Measurements from ENCODE around the gene DUS1L.

DNA sequence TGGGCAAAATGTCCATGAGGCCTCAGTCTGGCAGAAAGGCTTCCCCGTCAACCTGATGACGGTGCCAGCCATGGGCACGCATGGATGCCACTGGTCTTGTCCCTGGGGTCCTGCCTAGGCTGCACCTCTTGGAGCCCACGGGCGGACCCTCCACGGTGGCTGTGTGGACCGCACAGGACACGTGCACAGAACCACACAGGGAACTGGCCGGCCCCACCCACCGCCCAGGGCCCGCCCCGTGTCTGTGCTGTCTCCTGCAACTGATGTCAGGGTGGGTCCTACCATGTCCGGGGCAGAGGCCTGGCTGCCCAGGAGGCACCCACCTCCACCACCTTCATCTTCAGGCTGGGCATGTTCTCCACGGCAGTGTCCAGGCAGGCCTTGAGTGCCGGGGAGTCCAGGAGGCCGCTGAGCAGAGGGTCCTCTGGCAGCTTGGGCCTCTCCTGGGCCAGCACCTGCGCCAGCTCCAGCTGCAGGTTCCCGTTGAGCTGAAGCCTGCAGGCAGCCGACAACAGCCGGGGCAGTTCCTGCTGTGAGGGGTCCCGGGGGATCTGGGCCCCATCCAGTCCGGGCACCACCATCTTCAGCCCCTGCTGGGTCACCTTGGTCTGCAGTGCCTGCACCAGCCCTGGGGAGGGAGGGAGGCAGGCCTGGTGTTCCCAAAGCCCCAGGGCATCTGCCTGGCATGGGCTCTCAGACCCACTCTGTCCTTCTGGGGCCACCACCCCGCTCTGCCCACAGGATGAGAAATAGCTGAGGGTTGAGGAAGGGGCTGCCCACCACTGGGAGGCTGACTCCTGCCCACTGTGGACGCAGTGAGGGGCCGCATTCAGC is 20.5 kb upstream of the DUS1L start:
- TF ChIP-seq GATA2 (IDR thresholded peaks at IDR 0.05; ENCODE audit: low read depth, low read length) (no peak), GATA3 (IDR thresholded peaks at IDR 0.05; ENCODE audit: low read depth, low read length) (no peak)

Measured in SH-SY5Y (cell line).